Ovary (tissue), 3 donors: ENCODE data around the gene VAV2.

Experiments
- POLR2A ChIP-seq: fragments of 450-650 bp; IDR thresholded peaks from one replicate; pipeline ENCODE4 v1.6.1; 2017; ENCODE audit warnings: antibody characterized with exemption, mild to moderate bottlenecking, moderate library complexity
- TF ChIP-seq, protein P1 (sequence below), 3 donors: fragments of 450-650 bp in 2 of 3; fragments of 200-600 bp in 1 of 3; IDR thresholded peaks; one replicate each; pipeline versions ENCODE4 v1.5.1 to v1.8.0; 2016 to 2022; ENCODE audit warnings: antibody characterized with exemption in 3 of 3, mild to moderate bottlenecking in 1 of 3
- donor health status: DM: no; HTN: no; CAD: no.

GRCh38 chr9:133754187-133754586, 237.9 kb downstream of the VAV2 start:
- TF ChIP-seq, protein P1, sequence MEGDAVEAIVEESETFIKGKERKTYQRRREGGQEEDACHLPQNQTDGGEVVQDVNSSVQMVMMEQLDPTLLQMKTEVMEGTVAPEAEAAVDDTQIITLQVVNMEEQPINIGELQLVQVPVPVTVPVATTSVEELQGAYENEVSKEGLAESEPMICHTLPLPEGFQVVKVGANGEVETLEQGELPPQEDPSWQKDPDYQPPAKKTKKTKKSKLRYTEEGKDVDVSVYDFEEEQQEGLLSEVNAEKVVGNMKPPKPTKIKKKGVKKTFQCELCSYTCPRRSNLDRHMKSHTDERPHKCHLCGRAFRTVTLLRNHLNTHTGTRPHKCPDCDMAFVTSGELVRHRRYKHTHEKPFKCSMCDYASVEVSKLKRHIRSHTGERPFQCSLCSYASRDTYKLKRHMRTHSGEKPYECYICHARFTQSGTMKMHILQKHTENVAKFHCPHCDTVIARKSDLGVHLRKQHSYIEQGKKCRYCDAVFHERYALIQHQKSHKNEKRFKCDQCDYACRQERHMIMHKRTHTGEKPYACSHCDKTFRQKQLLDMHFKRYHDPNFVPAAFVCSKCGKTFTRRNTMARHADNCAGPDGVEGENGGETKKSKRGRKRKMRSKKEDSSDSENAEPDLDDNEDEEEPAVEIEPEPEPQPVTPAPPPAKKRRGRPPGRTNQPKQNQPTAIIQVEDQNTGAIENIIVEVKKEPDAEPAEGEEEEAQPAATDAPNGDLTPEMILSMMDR (IDR thresholded peaks at IDR 0.05), result no peak
- no peak for TF ChIP-seq POLR2A
